Activated naive CD4-positive, alpha-beta T cell (primary cell): ENCODE results near the gene C1QTNF7.

Source experiments
- DNase-seq, 4 experiments: peaks; one replicate each; lab custom pipeline; 2025; lab: John Stamatoyannopoulos, UW

Gene C1QTNF7

DNA sequence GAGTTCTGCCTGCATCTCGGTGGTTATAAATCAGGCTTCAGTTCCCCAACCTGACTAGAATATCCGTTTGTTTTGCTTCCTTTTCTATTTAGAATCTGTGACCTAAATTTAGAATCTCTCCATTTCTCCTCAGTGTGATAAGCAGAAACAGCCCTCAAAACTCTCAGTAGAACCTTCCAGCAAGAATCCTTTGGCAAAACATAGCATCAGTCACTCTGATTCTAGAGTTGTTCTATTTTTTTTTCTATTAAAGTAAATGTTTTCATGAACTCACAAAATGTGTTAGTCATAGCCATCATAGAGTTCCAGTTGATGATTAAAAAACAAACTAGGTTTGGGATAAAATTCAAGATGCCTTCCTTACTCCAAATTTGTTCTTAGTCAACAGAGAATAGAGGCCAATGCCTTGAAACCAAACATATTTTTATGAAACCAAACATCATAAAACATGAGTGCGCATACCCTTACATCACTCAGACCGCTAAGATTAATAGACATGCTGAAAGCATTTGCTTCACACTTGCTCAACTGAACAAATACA lies 13.2 kb upstream of the C1QTNF7 start:
- no peak for DNase-seq

- DNase-seq = no peak
Measured at GRCh38 chr4:15416357-15417232, 11.2 kb upstream of the C1QTNF7 start.

DNA sequence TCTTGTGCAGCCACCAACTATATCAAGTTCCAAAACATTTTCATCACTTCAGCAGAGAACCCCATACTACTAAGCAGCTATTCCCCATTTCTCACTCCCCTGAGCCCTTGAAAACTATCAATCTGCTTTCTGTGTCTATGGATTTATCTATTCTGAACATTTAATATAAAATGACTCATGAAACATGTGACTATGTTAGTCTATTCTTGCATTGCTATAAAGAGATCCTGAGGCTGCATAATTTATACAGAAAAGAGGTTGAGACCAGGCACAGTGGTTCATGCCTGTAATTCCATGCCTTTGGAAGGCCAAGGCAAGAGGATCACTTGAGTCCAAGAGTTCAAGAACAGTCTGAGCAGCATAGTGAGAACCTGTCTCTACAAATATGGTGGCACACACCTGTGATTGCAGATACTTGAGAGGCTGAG lies 10.6 kb upstream of the C1QTNF7 start:
- DNase-seq = no peak

DNA sequence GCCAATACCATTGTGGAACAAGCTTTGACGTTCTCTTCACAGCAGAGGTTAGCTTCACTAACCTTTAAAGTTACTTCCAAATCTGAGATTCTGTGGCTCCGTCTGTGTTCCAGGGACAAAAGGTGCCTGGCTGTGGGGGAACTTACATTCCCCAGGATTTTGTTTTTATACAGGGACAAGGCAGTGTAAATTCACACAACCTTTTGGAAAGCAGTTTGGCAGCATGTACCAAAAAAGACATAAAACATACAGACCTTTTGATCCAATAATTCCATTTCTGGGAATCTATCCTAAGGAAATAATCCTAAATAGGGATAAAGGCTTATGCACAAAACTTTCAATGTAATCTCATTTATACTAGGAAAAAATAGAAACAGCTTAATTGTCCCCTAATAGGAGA lies 8.9 kb upstream of the C1QTNF7 start:
- DNase-seq = no peak

GRCh38 chr4:15420642-15421041 lies 7.2 kb upstream of the C1QTNF7 start:
- DNase-seq = no peak

DNA sequence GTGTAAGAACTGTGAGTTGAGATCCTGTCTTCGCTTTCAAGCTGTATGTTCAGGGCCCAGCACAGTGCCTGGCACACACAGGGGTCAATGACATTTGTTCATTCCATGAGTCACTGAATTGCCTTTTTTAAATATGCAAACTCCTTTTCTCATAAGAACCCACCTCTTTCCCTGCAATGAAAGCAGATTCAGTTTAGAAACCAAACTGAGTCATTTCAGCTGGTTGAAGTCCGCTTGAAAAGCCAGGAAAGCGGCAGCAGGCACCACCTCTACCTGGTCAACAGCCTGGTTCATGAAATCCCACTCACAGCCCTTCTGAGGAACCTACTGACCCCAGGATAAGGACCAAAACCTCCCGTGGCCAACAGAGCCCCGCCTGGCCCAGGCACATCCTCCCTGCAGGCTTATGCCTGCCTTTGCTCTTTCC lies 4.5 kb upstream of the C1QTNF7 start:
- no peak for DNase-seq

DNA sequence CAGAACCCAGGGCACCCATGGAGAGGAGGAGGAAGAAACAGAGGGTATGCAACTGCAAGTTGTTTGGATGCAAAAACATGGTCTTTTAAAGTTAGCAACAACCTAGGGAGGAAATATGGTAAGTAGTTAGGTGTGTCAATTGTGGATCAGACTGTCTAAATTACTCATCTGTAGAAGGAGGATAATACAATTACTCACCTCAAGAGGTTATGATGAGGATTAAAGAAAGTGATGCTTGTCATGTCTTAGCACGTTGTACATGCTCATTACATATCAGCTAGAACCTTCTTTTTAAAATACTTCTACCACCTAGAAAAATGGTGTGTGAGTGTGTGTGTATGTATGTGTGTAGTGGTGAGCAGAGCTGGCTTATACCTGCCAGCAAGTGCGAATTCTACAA lies 2.3 kb upstream of the C1QTNF7 start:
- DNase-seq = no peak

DNA sequence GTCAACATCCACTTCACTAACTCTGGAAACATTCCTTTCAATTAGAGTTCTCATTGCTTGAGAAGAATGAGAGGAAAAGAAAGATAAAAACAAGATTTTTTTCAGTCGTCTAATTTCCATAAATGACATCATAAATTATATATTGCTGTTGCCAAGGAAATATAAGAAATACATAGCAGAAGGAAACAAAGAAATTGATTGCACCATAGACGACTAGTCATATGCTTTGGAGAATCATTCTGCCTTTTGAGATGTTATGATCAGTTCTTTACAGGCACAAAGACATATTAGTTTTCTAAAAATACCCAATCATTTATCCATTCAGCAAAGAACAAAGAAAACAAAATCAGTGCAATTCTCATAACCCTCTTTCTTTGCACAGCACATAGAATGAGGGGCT lies 672 bp upstream of the C1QTNF7 start:
- no peak for DNase-seq

- DNase-seq = no peak
Measured at GRCh38 chr4:15428611-15429010, 778 bp downstream of the C1QTNF7 start.

DNA sequence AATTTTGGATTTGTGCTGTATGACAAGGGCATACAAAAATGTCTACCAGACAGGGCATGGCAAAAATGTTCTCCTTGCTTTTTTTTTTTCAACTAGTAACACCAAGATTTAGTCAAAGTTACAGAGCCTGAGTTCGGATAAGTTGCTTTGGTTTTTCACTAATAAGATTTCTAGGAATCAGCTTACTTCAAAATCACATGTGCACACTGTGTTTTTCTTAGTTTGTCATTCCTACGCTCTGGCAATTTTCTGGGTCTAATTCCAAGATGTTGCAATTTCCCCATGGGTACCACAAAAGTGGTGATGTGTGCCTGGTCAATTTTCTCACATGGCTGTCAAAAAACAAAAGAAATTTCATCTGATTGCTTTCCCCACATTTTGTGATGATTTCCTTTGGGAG lies 6.3 kb downstream of the C1QTNF7 start:
- DNase-seq = no peak

DNA sequence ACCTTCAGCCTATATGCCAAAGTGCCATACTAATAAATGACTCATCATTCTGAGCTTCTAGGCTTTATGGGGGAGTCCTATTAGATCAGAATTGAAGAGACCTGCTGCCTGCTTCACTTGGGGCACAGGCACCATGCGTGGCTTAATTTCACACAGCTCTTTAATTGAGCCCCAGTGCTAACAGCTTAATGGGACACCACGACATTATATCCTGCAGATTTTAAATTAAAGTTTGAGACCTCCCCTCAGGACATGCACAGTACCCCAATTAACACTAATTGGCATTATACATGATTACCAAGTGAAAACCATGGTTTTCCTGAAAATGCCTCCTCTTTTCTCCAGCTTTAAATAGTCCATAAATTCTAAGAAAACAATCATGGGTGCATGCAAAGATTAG lies 6.8 kb downstream of the C1QTNF7 start:
- no peak for DNase-seq

- no peak for DNase-seq
Measured at GRCh38 chr4:15436513-15436912, 8.7 kb downstream of the C1QTNF7 start.

- DNase-seq = no peak
Measured at GRCh38 chr4:15438939-15439524, 11.2 kb downstream of the C1QTNF7 start.

DNA sequence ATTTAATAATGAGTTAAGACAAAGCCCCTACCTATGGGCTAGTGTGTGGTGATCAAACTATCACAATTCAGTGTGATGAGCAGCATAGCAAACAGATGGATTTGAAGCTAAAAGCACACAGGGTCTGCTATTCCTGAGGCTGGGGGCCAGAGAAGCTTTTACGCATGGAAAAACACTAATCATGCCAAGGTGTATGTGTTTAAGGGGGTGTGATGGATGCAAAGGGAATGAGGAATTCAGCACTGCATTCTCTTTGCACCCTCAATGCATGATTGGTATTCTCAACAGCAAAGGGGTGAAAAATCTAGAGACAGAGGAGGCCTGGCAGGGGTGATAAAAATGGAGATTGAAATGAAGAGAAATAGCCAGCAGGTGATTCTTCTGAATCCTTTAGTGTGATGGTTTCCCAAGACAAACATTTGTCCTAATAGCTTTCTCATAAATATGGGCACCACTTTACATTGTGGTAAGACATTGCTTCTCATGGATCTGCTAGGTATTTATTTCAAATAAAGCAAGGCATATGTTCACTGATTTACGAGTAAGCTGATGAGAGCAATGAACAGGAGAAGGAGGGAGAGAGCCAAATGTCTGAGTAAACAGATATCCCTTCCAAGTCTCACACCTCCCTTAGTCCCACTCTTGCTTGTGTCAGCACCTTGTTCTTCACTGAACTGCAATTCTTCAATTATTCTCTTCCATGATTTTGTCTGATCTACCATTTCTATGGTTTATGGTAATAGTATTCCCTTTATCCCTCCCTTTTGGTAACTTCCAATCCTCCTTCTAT lies 15.7 kb downstream of the C1QTNF7 start:
- no peak for DNase-seq

- no peak for DNase-seq
Measured at GRCh38 chr4:15444276-15444675, 16.4 kb downstream of the C1QTNF7 start.

- no peak for DNase-seq
Measured at GRCh38 chr4:15444879-15445547, 17.2 kb downstream of the C1QTNF7 start.

GRCh38 chr4:15451181-15451865 lies 23.5 kb downstream of the C1QTNF7 start:
- DNase-seq = no peak

- DNase-seq = no peak
Measured at GRCh38 chr4:15451866-15452765, 24.3 kb downstream of the C1QTNF7 start.

- no peak for DNase-seq
Measured at GRCh38 chr4:15455290-15455689, 27.5 kb downstream of the C1QTNF7 start.
